WTC11 (cell line): Measurements from ENCODE around the gene FREM2. TPM values are rescaled to one million over a fixed set of nuclear protein-coding genes. Genes with fewer than 3 reads are reported as not detected.
A peak's percentile ranks its signal among the peaks of the same experiment; 100 is the strongest.

Experiments
- ATAC-seq: fragments of 200-7000 bp; cut with Tn5 transposase; 2 replicates; pipeline ENCODE4 v1.10.0; 2021; ENCODE audit warnings: mild to moderate bottlenecking, moderate library complexity
- Bru-seq: library from RNA; stranded (reverse); fragments of 400-500 nt; gene quantifications from one replicate; lab custom pipeline; 2021; lab: Mats Ljungman, UMichigan
- CTCF ChIA-PET: fragments of 300-600 bp; sonication (Branson Sonifier 250); formaldehyde crosslinking; loops from one replicate; lab custom pipeline; 2021; ENCODE audit warnings: antibody characterized with exemption; lab: Charles Lee
- POLR2A ChIA-PET: fragments of 350-600 bp; sonication (Branson Sonifier 250); formaldehyde crosslinking; loops from one replicate; lab custom pipeline; 2021; ENCODE audit warnings: antibody characterized with exemption; lab: Charles Lee
- DNase-seq: peaks from one replicate; pipeline ENCODE4 v3.0.0; 2021; ENCODE audit warnings: low spot score
- H3K27ac Mint-ChIP-seq: 2 replicates; pipeline ENCODE4 v1.8.0; 2021; ENCODE audit warnings: mixed read lengths
- H3K27me3 Mint-ChIP-seq: 2 replicates; pipeline ENCODE4 v1.8.0; 2021; ENCODE audit warnings: low read depth, mild to moderate bottlenecking, moderate library complexity, mixed read lengths
- H3K36me3 Mint-ChIP-seq: 2 replicates; pipeline ENCODE4 v1.8.0; 2021; ENCODE audit warnings: mixed read lengths
- H3K4me1 Mint-ChIP-seq: 2 replicates; pipeline ENCODE4 v1.8.0; 2022; ENCODE audit warnings: mixed read lengths
- H3K4me3 Mint-ChIP-seq: 2 replicates; pipeline ENCODE4 v1.8.0; 2021; ENCODE audit warnings: mild to moderate bottlenecking, moderate library complexity, mixed read lengths
- H3K9me3 Mint-ChIP-seq: 2 replicates; pipeline ENCODE4 v1.8.0; 2021; ENCODE audit warnings: mixed read lengths
- CBFB ChIP-seq: sonication (generic); formaldehyde crosslinking; IDR thresholded peaks from 2 replicates; pipeline ENCODE4 v1.8.1; 2022; ENCODE audit warnings: mild to moderate bottlenecking, low read depth, missing genetic modification reagents
- CREM ChIP-seq: sonication (generic); formaldehyde crosslinking; IDR thresholded peaks from 2 replicates; pipeline ENCODE4 v1.8.1; 2022; ENCODE audit warnings: mild to moderate bottlenecking, missing genetic modification reagents, moderate library complexity
- ETV6 ChIP-seq: sonication (generic); formaldehyde crosslinking; IDR thresholded peaks from 2 replicates; pipeline ENCODE4 v1.8.1; 2022; ENCODE audit warnings: mild to moderate bottlenecking, missing genetic modification reagents
- GTF2I ChIP-seq: fragments of 250-450 bp; sonication (Bioruptor Pico); conservative IDR thresholded peaks from 2 replicates; pipeline ENCODE4 v1.4.0; 2021; ENCODE audit warnings: mild to moderate bottlenecking
- KAT7 ChIP-seq: sonication (generic); formaldehyde crosslinking; IDR thresholded peaks from 2 replicates; pipeline ENCODE4 v1.8.1; 2023; ENCODE audit warnings: missing genetic modification reagents, mild to moderate bottlenecking, borderline replicate concordance
- MYBL2 ChIP-seq: sonication (generic); formaldehyde crosslinking; IDR thresholded peaks from 2 replicates; pipeline ENCODE4 v1.8.1; 2023; ENCODE audit warnings: mild to moderate bottlenecking, moderate library complexity, missing genetic modification reagents
- NFYB ChIP-seq: sonication (generic); formaldehyde crosslinking; conservative IDR thresholded peaks from 2 replicates; pipeline ENCODE4 v1.8.0; 2022; ENCODE audit warnings: low read depth, missing genetic modification reagents
- SP1 ChIP-seq: sonication (generic); formaldehyde crosslinking; conservative IDR thresholded peaks from 2 replicates; pipeline ENCODE4 v1.8.1; 2022; ENCODE audit warnings: missing genetic modification reagents
- TP53 ChIP-seq: sonication (generic); formaldehyde crosslinking; IDR thresholded peaks from 2 replicates; pipeline ENCODE4 v1.8.1; 2023; ENCODE audit warnings: mild to moderate bottlenecking, missing genetic modification reagents
- ZNF138 ChIP-seq: sonication (generic); formaldehyde crosslinking; conservative IDR thresholded peaks from 2 replicates; pipeline ENCODE4 v1.8.1; 2022; ENCODE audit warnings: mild to moderate bottlenecking, moderate library complexity, missing genetic modification reagents
- ZNF219 ChIP-seq: sonication (generic); formaldehyde crosslinking; IDR thresholded peaks from 2 replicates; pipeline ENCODE4 v1.8.0; 2023; ENCODE audit warnings: missing genetic modification reagents, mild to moderate bottlenecking, borderline replicate concordance
- ZNF423 ChIP-seq: fragments of 250-450 bp; sonication (Bioruptor Pico); IDR thresholded peaks from 2 replicates; pipeline ENCODE4 v2.1.2; 2022; ENCODE audit warnings: mild to moderate bottlenecking, moderate library complexity
- long read RNA-seq, 3 experiments: library from RNA in 1 of 3; library from capped mRNA in 1 of 3; library from polyadenylated mRNA in 1 of 3; unstranded in 2 of 3; stranded (forward) in 1 of 3; transcript quantifications; one replicate each; pipeline ENCODE4 v2.0.0, GENCODE V29; 2021
- total RNA-seq: library from RNA; stranded (reverse); gene quantifications from 3 replicates; pipeline ENCODE4 v1.2.3, GENCODE V29; 2021
- TF ChIP-seq, protein P1 (sequence below): sonication (generic); formaldehyde crosslinking; IDR thresholded peaks from 2 replicates; pipeline ENCODE4 v1.8.1; 2023; ENCODE audit warnings: mild to moderate bottlenecking, missing genetic modification reagents, borderline replicate concordance
- TF ChIP-seq, protein P2 (sequence below): sonication (generic); formaldehyde crosslinking; IDR thresholded peaks from 2 replicates; pipeline ENCODE4 v1.8.0; 2022; ENCODE audit warnings: missing genetic modification reagents
- TF ChIP-seq, protein P3 (sequence below): sonication (generic); formaldehyde crosslinking; IDR thresholded peaks from 2 replicates; pipeline ENCODE4 v1.8.0; 2023; ENCODE audit warnings: missing genetic modification reagents, mild to moderate bottlenecking, borderline replicate concordance
- TF ChIP-seq, protein P4 (sequence below): sonication (generic); formaldehyde crosslinking; IDR thresholded peaks from 2 replicates; pipeline ENCODE4 v1.8.1; 2023; ENCODE audit warnings: mild to moderate bottlenecking, moderate library complexity, missing genetic modification reagents

The FREM2 gene, protein sequence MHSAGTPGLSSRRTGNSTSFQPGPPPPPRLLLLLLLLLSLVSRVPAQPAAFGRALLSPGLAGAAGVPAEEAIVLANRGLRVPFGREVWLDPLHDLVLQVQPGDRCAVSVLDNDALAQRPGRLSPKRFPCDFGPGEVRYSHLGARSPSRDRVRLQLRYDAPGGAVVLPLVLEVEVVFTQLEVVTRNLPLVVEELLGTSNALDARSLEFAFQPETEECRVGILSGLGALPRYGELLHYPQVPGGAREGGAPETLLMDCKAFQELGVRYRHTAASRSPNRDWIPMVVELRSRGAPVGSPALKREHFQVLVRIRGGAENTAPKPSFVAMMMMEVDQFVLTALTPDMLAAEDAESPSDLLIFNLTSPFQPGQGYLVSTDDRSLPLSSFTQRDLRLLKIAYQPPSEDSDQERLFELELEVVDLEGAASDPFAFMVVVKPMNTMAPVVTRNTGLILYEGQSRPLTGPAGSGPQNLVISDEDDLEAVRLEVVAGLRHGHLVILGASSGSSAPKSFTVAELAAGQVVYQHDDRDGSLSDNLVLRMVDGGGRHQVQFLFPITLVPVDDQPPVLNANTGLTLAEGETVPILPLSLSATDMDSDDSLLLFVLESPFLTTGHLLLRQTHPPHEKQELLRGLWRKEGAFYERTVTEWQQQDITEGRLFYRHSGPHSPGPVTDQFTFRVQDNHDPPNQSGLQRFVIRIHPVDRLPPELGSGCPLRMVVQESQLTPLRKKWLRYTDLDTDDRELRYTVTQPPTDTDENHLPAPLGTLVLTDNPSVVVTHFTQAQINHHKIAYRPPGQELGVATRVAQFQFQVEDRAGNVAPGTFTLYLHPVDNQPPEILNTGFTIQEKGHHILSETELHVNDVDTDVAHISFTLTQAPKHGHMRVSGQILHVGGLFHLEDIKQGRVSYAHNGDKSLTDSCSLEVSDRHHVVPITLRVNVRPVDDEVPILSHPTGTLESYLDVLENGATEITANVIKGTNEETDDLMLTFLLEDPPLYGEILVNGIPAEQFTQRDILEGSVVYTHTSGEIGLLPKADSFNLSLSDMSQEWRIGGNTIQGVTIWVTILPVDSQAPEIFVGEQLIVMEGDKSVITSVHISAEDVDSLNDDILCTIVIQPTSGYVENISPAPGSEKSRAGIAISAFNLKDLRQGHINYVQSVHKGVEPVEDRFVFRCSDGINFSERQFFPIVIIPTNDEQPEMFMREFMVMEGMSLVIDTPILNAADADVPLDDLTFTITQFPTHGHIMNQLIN (N-terminal part only)
- total RNA-seq (23.7 to 24.5 TPM (median 24.1 TPM) in 3 replicates), Bru-seq, nascent RNA (percentile 69 among the genes with signal in this experiment)
- long read RNA-seq, experiment 1, full-length matches to known transcripts = 3 of 67 reads
- long read RNA-seq, experiment 1, partial matches to known transcripts = 19 of 67 reads
- long read RNA-seq, experiment 1, other reads (novel, unspliced or antisense) = 45 of 67 reads
- long read RNA-seq, experiment 2, full-length matches to known transcripts = 1 of 26 reads
- long read RNA-seq, experiment 2, partial matches to known transcripts = 4 of 26 reads
- long read RNA-seq, experiment 2, other reads (novel, unspliced or antisense) = 21 of 26 reads
- long read RNA-seq, experiment 3 = 0 reads

DNA sequence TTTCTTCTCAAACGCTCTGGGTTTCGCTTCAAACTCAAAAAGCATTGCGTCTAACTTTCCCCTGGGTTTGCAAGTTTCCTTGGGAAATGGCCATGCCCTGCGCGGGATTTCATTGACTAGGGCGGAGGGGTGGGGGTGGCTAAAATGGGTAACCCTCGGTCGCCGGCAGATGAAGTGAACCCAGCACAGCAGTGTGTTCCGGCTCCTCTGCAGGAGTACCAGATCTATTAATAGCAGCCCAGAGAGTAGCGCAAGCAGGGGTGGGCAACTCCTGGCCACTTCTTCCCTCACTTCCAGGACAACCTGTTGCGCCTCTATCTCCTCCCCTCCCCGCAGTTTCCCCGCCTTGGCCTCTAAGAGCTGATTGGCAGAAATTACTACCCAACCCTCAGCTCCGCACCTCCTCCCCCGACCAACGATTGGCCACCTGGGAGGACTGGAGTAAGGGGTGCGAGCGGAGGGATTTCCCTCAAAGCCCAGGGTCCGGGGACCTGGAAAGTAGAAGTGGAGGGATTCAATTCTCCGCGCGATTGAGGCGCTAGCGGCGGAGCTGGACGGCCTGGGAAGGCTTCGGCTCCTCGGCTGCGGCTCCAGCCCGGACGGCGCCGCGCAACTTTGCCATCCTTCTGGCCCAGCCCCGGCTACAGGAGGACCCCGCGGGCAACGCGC, at the start of gene FREM2:
Gene FREM2 (plus strand): TSS at position 501 of the 669 bp plus-strand sequence. CDS start 268 bp downstream, outside the sequence.
- CTCF ChIA-PET = interaction anchor here (0.6 to 3.4 kb wide), 24 partner anchors 10 to 817 kb away, joined by 3 to 22 read pairs (median 4); partner anchors contain the start of gene TRPC4
- Mint-ChIP-seq H3K27me3 (peaks cover 19% of the 10 kb centered on the region), H3K4me3 (peak within 1 kb of the TSS; percentile 86), H3K27ac (peak within 1 kb of the TSS; percentile 94), H3K36me3 (peaks cover 32% of the 10 kb centered on the region), H3K9me3 (peaks cover 12% of the 10 kb centered on the region), H3K4me1 (peaks cover 17% of the 10 kb centered on the region)
- peak; percentile 93 for ATAC-seq
- POLR2A ChIA-PET = interaction anchor here (0.7 to 1.8 kb wide), 11 partner anchors 10 to 337 kb away, joined by 3 to 11 read pairs (median 4); partner anchors contain the start of gene UFM1
- DNase-seq = peak; percentile 94
- TF ChIP-seq, protein P1, sequence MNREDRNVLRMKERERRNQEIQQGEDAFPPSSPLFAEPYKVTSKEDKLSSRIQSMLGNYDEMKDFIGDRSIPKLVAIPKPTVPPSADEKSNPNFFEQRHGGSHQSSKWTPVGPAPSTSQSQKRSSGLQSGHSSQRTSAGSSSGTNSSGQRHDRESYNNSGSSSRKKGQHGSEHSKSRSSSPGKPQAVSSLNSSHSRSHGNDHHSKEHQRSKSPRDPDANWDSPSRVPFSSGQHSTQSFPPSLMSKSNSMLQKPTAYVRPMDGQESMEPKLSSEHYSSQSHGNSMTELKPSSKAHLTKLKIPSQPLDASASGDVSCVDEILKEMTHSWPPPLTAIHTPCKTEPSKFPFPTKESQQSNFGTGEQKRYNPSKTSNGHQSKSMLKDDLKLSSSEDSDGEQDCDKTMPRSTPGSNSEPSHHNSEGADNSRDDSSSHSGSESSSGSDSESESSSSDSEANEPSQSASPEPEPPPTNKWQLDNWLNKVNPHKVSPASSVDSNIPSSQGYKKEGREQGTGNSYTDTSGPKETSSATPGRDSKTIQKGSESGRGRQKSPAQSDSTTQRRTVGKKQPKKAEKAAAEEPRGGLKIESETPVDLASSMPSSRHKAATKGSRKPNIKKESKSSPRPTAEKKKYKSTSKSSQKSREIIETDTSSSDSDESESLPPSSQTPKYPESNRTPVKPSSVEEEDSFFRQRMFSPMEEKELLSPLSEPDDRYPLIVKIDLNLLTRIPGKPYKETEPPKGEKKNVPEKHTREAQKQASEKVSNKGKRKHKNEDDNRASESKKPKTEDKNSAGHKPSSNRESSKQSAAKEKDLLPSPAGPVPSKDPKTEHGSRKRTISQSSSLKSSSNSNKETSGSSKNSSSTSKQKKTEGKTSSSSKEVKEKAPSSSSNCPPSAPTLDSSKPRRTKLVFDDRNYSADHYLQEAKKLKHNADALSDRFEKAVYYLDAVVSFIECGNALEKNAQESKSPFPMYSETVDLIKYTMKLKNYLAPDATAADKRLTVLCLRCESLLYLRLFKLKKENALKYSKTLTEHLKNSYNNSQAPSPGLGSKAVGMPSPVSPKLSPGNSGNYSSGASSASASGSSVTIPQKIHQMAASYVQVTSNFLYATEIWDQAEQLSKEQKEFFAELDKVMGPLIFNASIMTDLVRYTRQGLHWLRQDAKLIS (CRISPR knock-in tag) = peak; percentile 66; the same call in 1 of the 2 replicates
- TF ChIP-seq SP1 (CRISPR knock-in tag) (0 out of 2 replicates have a peak, but pooled peaks have one; percentile 18), NFYB (peak; percentile 95), TP53 (CRISPR knock-in tag) (peak; percentile 36; the same call in 1 of the 2 replicates), KAT7 (CRISPR knock-in tag) (peak; percentile 16; the same call in 1 of the 2 replicates), CBFB (CRISPR knock-in tag) (0 out of 2 replicates have a peak, but pooled peaks have one; percentile 26), ZNF423 (peak; percentile 44; the same call in 1 of the 2 replicates), CREM (CRISPR knock-in tag) (0 out of 2 replicates have a peak, but pooled peaks have one; percentile 17), ZNF138 (CRISPR knock-in tag) (no peak), ETV6 (CRISPR knock-in tag) (peak; percentile 13; the same call in 1 of the 2 replicates), MYBL2 (CRISPR knock-in tag) (no peak; the same call in 1 of the 2 replicates), ZNF219 (CRISPR knock-in tag) (no peak; the same call in 1 of the 2 replicates), GTF2I (CRISPR knock-in tag) (no peak)
- TF ChIP-seq, protein P2, sequence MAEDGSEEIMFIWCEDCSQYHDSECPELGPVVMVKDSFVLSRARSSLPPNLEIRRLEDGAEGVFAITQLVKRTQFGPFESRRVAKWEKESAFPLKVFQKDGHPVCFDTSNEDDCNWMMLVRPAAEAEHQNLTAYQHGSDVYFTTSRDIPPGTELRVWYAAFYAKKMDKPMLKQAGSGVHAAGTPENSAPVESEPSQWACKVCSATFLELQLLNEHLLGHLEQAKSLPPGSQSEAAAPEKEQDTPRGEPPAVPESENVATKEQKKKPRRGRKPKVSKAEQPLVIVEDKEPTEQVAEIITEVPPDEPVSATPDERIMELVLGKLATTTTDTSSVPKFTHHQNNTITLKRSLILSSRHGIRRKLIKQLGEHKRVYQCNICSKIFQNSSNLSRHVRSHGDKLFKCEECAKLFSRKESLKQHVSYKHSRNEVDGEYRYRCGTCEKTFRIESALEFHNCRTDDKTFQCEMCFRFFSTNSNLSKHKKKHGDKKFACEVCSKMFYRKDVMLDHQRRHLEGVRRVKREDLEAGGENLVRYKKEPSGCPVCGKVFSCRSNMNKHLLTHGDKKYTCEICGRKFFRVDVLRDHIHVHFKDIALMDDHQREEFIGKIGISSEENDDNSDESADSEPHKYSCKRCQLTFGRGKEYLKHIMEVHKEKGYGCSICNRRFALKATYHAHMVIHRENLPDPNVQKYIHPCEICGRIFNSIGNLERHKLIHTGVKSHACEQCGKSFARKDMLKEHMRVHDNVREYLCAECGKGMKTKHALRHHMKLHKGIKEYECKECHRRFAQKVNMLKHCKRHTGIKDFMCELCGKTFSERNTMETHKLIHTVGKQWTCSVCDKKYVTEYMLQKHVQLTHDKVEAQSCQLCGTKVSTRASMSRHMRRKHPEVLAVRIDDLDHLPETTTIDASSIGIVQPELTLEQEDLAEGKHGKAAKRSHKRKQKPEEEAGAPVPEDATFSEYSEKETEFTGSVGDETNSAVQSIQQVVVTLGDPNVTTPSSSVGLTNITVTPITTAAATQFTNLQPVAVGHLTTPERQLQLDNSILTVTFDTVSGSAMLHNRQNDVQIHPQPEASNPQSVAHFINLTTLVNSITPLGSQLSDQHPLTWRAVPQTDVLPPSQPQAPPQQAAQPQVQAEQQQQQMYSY (CRISPR knock-in tag) = no peak
- TF ChIP-seq, protein P3, sequence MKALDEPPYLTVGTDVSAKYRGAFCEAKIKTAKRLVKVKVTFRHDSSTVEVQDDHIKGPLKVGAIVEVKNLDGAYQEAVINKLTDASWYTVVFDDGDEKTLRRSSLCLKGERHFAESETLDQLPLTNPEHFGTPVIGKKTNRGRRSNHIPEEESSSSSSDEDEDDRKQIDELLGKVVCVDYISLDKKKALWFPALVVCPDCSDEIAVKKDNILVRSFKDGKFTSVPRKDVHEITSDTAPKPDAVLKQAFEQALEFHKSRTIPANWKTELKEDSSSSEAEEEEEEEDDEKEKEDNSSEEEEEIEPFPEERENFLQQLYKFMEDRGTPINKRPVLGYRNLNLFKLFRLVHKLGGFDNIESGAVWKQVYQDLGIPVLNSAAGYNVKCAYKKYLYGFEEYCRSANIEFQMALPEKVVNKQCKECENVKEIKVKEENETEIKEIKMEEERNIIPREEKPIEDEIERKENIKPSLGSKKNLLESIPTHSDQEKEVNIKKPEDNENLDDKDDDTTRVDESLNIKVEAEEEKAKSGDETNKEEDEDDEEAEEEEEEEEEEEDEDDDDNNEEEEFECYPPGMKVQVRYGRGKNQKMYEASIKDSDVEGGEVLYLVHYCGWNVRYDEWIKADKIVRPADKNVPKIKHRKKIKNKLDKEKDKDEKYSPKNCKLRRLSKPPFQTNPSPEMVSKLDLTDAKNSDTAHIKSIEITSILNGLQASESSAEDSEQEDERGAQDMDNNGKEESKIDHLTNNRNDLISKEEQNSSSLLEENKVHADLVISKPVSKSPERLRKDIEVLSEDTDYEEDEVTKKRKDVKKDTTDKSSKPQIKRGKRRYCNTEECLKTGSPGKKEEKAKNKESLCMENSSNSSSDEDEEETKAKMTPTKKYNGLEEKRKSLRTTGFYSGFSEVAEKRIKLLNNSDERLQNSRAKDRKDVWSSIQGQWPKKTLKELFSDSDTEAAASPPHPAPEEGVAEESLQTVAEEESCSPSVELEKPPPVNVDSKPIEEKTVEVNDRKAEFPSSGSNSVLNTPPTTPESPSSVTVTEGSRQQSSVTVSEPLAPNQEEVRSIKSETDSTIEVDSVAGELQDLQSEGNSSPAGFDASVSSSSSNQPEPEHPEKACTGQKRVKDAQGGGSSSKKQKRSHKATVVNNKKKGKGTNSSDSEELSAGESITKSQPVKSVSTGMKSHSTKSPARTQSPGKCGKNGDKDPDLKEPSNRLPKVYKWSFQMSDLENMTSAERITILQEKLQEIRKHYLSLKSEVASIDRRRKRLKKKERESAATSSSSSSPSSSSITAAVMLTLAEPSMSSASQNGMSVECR = peak; percentile 15; the same call in 1 of the 2 replicates
- TF ChIP-seq, protein P4, sequence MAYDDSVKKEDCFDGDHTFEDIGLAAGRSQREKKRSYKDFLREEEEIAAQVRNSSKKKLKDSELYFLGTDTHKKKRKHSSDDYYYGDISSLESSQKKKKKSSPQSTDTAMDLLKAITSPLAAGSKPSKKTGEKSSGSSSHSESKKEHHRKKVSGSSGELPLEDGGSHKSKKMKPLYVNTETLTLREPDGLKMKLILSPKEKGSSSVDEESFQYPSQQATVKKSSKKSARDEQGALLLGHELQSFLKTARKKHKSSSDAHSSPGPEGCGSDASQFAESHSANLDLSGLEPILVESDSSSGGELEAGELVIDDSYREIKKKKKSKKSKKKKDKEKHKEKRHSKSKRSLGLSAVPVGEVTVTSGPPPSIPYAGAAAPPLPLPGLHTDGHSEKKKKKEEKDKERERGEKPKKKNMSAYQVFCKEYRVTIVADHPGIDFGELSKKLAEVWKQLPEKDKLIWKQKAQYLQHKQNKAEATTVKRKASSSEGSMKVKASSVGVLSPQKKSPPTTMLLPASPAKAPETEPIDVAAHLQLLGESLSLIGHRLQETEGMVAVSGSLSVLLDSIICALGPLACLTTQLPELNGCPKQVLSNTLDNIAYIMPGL (CRISPR knock-in tag) = peak; percentile 54
